ENCODE results near the gene PROS1. TPM values are rescaled to one million over a fixed set of nuclear protein-coding genes. Genes with fewer than 3 reads are reported as not detected.

The PROS1 gene
- total and polyA plus RNA-seq, 12 donors: 6.6 to 34.6 (median 19.2) TPM

Small RNA genes within 50 kb of the gene (small RNA-seq; reads per million reads assigned to genes)
- gene RF00019 (0 reads per million in 2 donors), gene RNU6-488P (0 reads per million in 2 donors), gene RNU6-511P (0 reads per million in 2 donors)

Other genes starting within 250 kb of the PROS1 start
- 1 to 10 TPM; 3.2 to 6.6 (median 6.0) TPM for gene ARL13B, start 6.3 kb upstream of the PROS1 start, total RNA-seq
- 1 to 10 TPM; 3.5 to 7.7 (median 3.9) TPM for gene ARL13B, start 6.3 kb upstream of the PROS1 start, polyA plus RNA-seq
- under 1 TPM in 1 of 9 donors, not detected in 8; 0.11 TPM for gene STX19, start 54.7 kb upstream of the PROS1 start, total RNA-seq
- gene STX19, start 54.7 kb upstream of the PROS1 start, polyA plus RNA-seq: under 1 TPM; 0.07 to 0.26 (median 0.24) TPM
- gene DHFR2, start 89.0 kb upstream of the PROS1 start, total RNA-seq: 10 to 100 TPM in 2 of 9 donors, 1 to 10 TPM in 7; 2.3 to 12.3 (median 7.7) TPM
- gene DHFR2, start 89.0 kb upstream of the PROS1 start, polyA plus RNA-seq: 1 to 10 TPM; 3.1 to 9.2 (median 4.8) TPM
- 10 to 100 TPM in 7 of 9 donors, 1 to 10 TPM in 2; 5.1 to 18.9 (median 12.4) TPM for gene NSUN3, start 89.2 kb upstream of the PROS1 start, total RNA-seq
- 10 to 100 TPM in 1 of 3 donors, 1 to 10 TPM in 2; 3.1 to 15.2 (median 5.2) TPM for gene NSUN3, start 89.2 kb upstream of the PROS1 start, polyA plus RNA-seq